Activated CD4-positive, alpha-beta T cell treated with anti-CD3 and anti-CD28 coated beads, Interleukin-2, amount 50 U/mL, for 16 hours (primary cell): ENCODE results near the gene TMEM17.

Source experiments
- DNase-seq: peaks from one replicate; pipeline ENCODE4 v3.0.0-alpha.2; 2020

TMEM17 gene

DNA sequence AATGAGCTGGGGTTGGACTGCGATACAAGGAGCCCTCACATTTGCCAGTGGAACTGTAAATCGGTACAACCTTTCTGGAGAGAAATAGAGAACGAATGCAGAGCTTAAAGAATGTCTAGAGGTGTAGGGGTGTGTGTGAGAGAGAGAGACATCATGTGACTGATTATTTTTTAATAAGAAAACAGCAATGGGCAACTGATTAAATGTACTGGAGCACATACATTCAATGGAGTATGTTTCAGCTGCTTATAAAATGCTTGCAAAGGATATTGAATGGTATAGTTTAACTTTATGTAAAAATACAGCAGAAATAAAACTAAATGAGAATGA is 391 bp upstream of the TMEM17 start:
- DNase-seq = no peak

DNA sequence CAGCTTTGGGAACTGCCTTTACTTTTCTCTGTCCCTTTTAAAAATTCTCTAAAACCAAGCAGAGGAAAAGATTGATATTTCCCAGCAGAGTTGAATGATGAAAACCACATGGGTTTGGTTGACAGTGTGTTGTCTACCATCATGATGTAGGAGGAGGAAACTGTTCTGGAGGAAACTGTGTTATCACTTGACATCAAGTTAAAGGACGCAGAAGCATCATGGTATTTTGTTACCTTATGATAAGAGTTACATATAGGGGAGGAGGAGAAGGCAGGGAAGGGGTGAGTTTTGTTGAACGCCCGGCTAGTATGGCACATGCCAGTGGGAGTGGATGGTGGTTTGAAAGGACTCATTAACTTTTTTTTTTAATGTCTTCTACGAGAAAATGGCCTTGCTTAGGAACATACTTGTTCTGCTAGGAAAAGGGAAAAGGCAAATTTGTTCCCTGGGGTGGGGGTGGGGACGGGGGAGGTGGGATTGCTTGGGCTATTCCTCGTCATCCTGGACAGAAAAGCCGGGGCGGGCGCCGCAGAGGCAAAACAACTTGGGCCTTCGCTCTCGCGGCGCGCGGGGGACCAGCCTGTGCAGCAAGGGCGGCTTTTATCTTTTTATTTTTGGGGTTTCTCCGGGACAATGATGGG is 766 bp downstream of the TMEM17 start:
- no peak for DNase-seq

DNA sequence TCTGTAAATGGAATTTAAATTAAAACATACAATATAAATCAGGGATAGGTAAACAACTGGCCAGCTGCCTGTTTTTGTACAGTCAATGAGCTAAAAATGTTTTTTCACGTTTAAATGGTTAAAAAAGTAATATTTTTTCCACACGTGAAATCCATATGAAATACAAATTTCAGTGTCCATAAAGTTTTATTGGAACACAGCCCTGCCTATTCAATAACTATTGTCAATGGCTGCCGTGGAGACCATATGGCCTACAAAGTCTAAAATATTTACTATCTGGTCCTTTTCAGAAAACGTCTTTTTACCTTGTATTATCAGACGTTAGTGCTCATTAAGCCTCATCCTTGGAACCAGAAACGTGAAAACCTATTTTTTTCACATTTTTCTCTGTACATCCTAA is 1.3 kb downstream of the TMEM17 start:
- DNase-seq = no peak

DNA sequence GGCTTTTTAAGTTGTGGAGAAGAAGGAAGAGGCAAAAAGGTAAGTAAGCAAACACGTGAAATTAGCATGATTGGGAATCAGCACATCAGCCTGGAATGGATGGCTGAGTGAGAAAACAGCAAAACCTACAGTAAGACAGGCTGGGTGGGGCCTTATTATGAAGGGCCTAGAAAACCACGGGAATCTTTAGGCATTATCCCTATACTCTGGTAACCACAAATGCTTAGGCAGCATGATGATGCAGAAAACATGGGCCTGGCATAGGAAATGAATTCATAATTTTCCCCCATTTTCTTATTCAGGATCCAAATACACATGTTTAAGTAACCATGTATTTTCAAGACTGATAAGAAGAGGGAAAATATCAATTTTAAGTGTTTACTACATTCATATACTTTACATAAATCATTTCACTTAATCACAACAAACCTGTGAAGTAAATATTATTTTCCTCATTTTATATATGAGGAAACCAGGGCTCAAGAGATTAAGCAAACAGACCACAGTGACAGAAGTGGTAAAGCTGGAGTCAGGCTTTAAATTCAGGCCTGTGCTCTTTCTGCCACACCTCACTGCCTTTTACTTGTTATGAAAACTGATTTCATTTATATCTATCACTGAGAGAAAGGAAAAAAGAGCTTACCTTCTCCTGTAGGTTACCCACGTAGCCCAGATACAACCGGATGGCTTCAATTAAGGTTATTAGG is 4.0 kb downstream of the TMEM17 start:
- DNase-seq = no peak

DNA sequence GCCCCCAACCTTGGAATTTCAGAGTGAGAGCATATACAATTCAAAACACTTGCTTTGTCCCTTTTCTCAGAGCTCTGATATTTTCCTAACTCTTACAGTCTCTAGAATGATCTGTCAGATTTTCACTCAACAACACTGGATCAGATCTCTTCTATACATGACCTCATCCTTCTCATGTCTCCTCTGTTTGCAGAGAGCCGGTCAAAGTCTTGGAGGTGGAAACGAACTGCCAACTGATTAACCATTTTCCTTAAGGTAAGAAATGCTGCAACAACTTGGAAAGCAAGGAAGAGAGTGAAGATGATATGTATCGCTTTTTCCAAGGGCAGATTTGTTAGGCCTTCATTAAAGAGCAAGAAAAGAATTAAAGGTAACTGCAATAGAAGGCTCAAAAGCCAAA is 4.9 kb downstream of the TMEM17 start:
- no peak for DNase-seq

DNA sequence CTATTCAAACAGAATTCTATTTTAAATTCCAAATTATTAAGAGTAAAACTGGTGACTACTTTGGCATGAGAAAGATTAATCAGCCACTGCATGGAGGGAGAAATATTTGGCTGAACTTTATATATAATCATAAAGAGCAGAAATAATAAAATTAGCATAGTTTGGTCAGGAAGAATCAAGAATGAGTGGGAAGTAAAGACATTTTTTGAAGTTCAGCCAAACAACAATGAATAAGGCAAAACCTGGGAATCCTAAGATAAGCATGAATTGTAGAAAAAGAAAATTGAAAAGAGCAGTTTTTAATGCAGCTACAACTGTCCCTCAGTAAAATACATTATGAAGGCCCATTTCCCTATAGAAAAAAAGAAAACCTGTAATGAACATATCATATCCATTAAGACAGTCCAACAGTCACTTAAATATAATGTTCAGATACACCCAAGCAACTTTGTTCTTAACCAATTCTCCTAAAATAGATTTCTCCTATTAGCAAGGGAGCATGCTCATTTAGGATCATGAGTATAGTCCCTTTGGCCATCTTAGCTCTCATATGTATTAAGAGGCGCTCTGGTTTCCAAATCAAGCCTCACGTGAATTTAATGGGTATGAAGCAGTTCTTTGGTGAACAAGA is 6.5 kb downstream of the TMEM17 start:
- no peak for DNase-seq

- DNase-seq = no peak
These were observed 7.3 kb downstream of the TMEM17 start for GRCh38 chr2:62498739-62499138.

DNA sequence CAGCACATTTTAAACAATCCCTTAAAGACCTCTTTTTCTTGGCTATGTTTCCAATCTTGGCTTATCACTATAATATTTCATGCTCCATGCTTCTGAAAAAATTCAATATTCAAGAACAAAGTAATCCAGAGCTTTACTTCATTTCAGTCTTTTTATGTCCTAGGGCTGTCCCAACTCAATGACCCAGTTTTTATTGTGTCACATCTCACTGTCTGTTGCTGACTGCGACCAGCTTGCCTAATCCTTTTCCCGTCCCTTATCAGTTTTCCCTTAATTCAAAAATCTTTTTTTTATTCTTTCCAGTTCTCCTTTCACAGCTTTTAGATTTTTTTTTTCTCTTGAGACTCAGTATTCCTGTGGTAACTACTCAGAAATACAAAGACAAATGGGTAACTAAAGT is 10.2 kb downstream of the TMEM17 start:
- DNase-seq = no peak

GRCh38 chr2:62492048-62492447 is 13.9 kb downstream of the TMEM17 start:
- no peak for DNase-seq

GRCh38 chr2:62489702-62490101 is 16.3 kb downstream of the TMEM17 start:
- DNase-seq = no peak

DNA sequence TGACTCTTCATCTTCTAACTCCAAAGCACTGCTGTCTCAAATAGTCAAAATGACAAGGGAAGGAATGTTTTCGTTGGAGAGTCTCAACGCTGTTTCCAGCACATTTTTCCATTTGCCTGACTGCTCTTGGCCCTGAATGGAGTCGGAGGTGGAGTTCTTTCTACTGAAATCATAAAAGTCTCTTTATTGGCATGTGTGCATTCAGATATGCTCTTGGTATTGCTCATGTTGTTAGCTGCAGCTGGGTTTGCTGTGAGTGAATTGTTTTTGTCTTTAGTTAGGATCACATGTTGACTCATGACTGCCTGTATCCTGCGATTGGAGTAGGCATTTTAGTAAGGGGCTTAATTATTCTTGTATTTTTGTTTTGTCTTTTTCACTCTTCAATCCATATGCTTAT is 16.8 kb downstream of the TMEM17 start:
- DNase-seq = no peak

GRCh38 chr2:62486439-62486765 is 19.6 kb downstream of the TMEM17 start:
- no peak for DNase-seq

DNA sequence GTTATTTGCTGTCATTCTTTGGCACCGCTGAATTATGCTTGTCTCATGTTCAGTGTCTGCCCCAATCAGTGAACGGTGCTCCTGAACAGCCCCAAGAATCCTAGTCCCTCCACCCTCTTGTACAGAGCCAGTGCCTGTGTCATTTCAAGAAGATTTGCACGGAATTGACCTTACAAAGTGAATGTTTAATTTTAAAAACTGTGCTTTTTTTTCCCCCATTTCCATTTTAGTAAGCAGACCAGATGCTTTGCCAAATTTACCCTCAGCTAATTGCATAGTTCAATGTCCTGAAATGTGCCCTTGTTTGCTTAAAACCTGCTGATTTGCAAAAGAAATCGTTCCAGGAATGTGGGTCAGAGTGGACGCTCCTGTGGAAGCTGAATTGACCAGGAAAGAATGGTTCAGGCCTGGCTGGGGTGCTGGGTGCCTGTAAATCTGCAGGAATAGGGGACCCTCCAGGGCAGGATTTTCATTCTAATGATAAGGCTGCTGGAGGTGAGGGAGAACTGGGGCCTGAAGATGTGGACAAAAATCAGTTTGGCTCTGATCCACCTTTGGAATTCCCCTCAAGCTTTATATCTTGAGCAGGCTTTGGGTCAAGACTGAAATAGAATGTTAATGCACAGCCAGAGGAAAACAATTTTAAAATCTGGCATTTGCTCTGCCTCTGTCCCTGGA is 20.1 kb downstream of the TMEM17 start:
- no peak for DNase-seq

- no peak for DNase-seq
These were observed 23.2 kb downstream of the TMEM17 start for GRCh38 chr2:62482558-62483352.

GRCh38 chr2:62479917-62480316 is 26.1 kb downstream of the TMEM17 start:
- DNase-seq = no peak

DNA sequence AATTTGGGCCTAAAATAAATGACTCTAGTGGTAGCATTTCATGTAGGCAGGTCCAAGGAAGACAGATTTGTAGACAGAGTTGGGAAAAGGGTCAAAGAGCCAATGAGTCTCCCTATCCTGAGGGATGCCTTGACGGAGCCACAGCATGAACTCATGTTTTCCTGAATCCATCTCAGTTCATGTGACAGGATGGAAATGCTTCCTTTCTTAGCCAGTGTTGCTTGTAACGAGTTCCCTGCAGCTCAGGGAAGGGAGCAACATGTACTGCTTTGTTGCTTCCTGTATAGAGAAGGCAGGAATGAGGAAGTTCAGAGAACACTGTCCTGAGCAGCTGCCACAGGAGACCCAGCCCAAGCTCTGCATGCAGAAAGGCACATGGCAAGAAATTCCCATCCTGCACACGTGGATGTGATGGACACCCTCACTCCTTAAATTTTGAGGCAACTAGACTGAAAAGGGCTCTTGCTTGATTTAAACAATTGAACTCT is 27.9 kb downstream of the TMEM17 start:
- DNase-seq = no peak

DNA sequence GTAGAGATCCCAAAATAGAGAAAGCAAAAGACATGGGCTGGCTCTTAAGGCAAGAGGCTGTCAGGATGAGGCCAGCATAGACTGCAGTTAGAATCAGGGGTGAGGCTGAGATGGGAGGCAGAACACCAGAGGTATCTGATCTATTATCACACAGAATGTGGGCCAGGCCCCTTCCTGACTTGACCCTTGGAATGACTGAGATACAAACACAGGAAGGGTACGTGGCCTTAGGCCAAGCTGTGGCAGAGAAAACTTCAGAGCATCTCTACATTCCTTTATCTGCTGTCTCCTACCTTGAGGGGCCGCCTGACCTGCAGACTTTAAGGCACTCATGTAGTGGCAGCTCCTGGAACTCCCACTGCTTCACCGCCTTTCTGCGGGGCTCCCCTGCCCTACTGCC is 28.4 kb downstream of the TMEM17 start:
- DNase-seq = no peak

DNA sequence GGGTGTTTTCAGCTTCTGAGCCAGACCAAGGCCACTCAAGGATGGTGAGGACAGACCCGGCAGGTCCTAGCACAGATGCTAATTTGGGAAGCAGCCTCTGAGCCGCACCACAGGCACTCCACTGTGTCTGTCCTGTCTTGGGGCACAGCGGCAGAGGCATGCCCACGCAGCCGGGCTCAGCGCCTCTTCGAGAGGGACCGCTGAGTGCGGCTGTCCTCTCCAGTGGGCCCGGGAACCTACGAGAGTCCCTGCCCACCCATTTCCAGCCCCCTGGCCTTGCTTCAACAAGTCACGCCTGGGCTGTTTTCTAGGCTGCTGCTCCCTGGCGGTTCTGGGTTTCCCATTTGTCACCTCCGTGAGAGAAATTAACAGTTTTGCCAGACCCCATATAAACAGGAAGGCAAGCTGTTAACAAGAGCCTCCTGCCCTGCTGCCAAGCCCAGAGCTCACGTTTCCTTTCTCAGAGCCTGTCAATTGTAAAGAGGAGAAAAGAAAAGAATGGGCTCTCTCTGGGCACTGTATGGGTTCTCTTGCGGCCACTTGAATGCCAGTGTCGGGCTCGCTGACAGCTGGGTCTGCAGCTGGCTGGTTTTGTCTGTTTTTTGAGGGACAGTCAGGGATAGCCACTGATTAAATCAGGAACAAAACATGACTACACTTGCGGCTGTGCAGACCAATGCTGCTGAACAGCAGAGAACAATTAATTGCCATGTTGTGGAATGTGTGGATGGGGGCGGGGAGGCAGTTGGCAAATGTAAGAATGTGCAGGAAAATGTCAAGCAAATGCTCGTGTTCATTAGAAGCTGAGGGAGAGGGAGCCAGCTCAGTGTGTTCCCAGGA is 30.6 kb downstream of the TMEM17 start:
- DNase-seq = no peak

GRCh38 chr2:62474176-62474575 is 31.8 kb downstream of the TMEM17 start:
- no peak for DNase-seq

DNA sequence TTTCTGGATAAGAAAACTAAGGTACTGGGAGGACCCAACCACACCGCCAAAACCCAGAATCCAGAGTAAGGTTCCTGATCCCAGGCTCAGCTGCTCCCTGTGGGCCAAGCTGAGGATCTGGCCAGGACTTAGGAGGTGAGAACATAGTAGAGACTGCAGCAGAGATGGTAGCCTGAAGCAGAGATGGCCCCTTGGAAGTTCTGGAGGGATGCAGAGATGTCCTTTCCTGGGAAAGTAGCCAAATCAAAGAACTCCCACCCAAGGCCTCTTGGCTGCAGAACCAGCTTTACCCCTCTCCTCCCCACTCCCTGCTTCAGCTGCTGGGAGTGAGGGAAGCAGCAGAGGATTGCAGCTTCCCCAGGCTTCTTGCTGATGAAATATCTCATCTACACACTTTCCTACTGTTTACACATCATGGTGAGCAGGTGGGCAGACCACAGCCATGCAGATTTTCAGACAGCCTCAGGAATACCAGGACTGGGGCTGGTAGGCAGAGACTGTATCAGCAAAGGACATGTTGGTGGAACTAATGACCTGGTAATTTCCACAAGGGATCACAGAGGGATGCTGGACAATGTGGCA is 32.7 kb downstream of the TMEM17 start:
- DNase-seq = no peak

- no peak for DNase-seq
These were observed 33.7 kb downstream of the TMEM17 start for GRCh38 chr2:62472312-62472711.

DNA sequence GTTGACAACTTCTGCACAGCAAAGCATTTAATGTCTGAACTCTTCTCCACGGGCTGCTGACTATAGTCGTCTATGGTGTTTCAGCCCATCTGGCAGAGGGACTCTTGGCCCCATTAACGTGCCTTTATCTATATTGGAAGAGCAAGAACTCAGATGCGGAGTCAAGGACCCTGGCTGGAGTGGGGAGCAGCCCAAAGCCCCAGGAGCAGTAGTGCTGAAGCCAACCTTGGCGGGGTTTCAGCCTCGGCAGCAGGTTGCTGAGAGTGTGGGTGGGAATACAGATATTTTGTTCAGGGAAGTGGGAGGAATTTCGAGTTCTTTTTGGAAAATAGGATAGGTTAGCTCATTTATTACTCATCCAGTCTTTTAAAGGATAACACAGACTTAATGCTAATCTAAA is 34.2 kb downstream of the TMEM17 start:
- DNase-seq = no peak
